Mammary epithelial cell (primary cell): ENCODE measurements around the gene ANO2.

Experiments
- EZH2 ChIP-seq: IDR thresholded peaks from 2 replicates; pipeline ENCODE4 v1.6.1; 2012; ENCODE audit warnings: low read length, inconsistent platforms, borderline replicate concordance
- TF ChIP-seq, protein P1 (sequence below), 2 donors: IDR thresholded peaks in 1 of 2; conservative IDR thresholded peaks in 1 of 2; 2 replicates each; pipeline ENCODE4 v1.5.1; 2011 to 2012; ENCODE audit warnings: inconsistent platforms in 2 of 2, low read length in 2 of 2, mild to moderate bottlenecking in 2 of 2, control low read depth in 1 of 2, low read depth in 1 of 2; ENCODE audit not compliant: insufficient read depth in 1 of 2; ENCODE audit errors: extremely low read depth in 1 of 2

DNA sequence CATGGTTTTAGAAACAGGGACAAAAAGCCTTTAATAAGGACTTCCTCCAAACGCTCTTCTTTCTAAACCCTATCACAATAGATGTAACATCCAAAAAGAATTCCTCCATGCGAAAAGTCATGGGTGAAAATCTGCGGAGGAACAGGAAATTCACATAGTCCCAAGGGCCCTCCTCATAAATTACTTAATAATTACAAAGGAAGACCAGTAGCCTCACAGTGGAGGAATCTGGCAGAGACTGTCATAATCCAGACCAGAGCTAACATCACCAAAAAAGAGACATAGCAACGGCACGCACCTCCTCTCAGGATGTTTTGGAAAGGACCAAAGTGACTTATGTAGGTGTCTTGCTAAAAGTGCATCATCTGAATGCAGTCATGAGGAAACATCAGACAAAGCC lies 165.7 kb downstream of the ANO2 start:
- TF ChIP-seq, protein P1, sequence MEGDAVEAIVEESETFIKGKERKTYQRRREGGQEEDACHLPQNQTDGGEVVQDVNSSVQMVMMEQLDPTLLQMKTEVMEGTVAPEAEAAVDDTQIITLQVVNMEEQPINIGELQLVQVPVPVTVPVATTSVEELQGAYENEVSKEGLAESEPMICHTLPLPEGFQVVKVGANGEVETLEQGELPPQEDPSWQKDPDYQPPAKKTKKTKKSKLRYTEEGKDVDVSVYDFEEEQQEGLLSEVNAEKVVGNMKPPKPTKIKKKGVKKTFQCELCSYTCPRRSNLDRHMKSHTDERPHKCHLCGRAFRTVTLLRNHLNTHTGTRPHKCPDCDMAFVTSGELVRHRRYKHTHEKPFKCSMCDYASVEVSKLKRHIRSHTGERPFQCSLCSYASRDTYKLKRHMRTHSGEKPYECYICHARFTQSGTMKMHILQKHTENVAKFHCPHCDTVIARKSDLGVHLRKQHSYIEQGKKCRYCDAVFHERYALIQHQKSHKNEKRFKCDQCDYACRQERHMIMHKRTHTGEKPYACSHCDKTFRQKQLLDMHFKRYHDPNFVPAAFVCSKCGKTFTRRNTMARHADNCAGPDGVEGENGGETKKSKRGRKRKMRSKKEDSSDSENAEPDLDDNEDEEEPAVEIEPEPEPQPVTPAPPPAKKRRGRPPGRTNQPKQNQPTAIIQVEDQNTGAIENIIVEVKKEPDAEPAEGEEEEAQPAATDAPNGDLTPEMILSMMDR (conservative IDR thresholded peaks at IDR 0.05 in 1 of 2, IDR thresholded peaks at IDR 0.05 in 1 of 2; ENCODE audit: extremely low read depth in 1 of 2, insufficient read depth in 1 of 2, low read depth in 1 of 2, low read length in 2 of 2), result no peak
- TF ChIP-seq EZH2, result no peak
